Measurements from ENCODE around the gene RNF125.

GRCh38 chr18:31977270-31977872 lies 41.3 kb upstream of the RNF125 start:
- TF ChIP-seq, protein P1, sequence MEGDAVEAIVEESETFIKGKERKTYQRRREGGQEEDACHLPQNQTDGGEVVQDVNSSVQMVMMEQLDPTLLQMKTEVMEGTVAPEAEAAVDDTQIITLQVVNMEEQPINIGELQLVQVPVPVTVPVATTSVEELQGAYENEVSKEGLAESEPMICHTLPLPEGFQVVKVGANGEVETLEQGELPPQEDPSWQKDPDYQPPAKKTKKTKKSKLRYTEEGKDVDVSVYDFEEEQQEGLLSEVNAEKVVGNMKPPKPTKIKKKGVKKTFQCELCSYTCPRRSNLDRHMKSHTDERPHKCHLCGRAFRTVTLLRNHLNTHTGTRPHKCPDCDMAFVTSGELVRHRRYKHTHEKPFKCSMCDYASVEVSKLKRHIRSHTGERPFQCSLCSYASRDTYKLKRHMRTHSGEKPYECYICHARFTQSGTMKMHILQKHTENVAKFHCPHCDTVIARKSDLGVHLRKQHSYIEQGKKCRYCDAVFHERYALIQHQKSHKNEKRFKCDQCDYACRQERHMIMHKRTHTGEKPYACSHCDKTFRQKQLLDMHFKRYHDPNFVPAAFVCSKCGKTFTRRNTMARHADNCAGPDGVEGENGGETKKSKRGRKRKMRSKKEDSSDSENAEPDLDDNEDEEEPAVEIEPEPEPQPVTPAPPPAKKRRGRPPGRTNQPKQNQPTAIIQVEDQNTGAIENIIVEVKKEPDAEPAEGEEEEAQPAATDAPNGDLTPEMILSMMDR (IDR thresholded peaks at IDR 0.05 in 2 of 3, conservative IDR thresholded peaks at IDR 0.05 in 1 of 3; ENCODE audit: control insufficient read depth in 2 of 3, extremely low read depth in 1 of 3, insufficient read depth in 1 of 3, low read depth in 3 of 3, low read length in 3 of 3) = peak; percentile 49 to 65 (median 50); a peak in 5 of 6 replicates
- TF ChIP-seq POLR2A (IDR thresholded peaks at IDR 0.05; ENCODE audit: low read depth, low read length) (no peak), LARP7 (IDR thresholded peaks at IDR 0.05) (no peak), POU2F2 (IDR thresholded peaks at IDR 0.05; ENCODE audit: borderline replicate concordance, low read depth, low read length) (no peak), ZBTB33 (IDR thresholded peaks at IDR 0.05) (no peak), FOXM1 (IDR thresholded peaks at IDR 0.05; ENCODE audit: low read depth, low read length) (no peak), TAF1 (IDR thresholded peaks at IDR 0.05; ENCODE audit: borderline replicate concordance, low read depth, low read length) (no peak)
- TF ChIP-seq, protein P2, sequence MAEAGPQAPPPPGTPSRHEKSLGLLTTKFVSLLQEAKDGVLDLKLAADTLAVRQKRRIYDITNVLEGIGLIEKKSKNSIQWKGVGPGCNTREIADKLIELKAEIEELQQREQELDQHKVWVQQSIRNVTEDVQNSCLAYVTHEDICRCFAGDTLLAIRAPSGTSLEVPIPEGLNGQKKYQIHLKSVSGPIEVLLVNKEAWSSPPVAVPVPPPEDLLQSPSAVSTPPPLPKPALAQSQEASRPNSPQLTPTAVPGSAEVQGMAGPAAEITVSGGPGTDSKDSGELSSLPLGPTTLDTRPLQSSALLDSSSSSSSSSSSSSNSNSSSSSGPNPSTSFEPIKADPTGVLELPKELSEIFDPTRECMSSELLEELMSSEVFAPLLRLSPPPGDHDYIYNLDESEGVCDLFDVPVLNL (IDR thresholded peaks at IDR 0.05; ENCODE audit: low read depth, low read length) = no peak

All from GM12878 (cell line).